ENCODE data around the gene IFITM2.
"Not testable (repeated sequence)": the region's sequence is repeated elsewhere in the genome, so short reads cannot be mapped to it uniquely, and the experiment has no call there.

The IFITM2 gene

GRCh38 chr11:308740-309665, 1.4 kb downstream of the IFITM2 start:
- WGBS = 67% methylated on average over 17 of the region's 24 CpGs
- peak overlapping the region in 1 of 2 experiments; percentile 94 for H3K4me3 ChIP-seq (ENCODE audit: insufficient read depth in 1 of 2, low read depth in 1 of 2, low read length in 2 of 2)
- peak overlapping the region in 1 of 2 experiments; percentile 85 for H3K18ac ChIP-seq (ENCODE audit: low read depth in 1 of 2, low read length in 2 of 2)
- peak overlapping the region in 1 of 2 experiments; percentile 97 for H3K14ac ChIP-seq (ENCODE audit: low read length in 2 of 2)
- H3K4ac ChIP-seq (ENCODE audit: low read depth in 1 of 2, low read length in 2 of 2) = peak overlapping the region; percentile 24 to 99
- H2BK120ac ChIP-seq (ENCODE audit: low read depth, low read length) = peak overlapping the region; percentile 15
- H3K27ac ChIP-seq (ENCODE audit: low read length, poor library complexity, severe bottlenecking); DNase-seq; H3K36me3 ChIP-seq (ENCODE audit: control insufficient read depth in 1 of 2, insufficient read depth in 2 of 2, low read depth in 1 of 2, low read length in 2 of 2); H2BK5ac ChIP-seq (ENCODE audit: low read depth, low read length, poor library complexity, severe bottlenecking); H2BK15ac ChIP-seq (ENCODE audit: low read depth, poor library complexity, severe bottlenecking); H3K27me3 ChIP-seq (ENCODE audit: control insufficient read depth in 1 of 2, insufficient read depth in 1 of 2, low read length in 2 of 2); H4K8ac ChIP-seq (ENCODE audit: low read length); H2AFZ ChIP-seq (ENCODE audit: low read depth, low read length); H3K79me1 ChIP-seq (replicated peaks; ENCODE audit: low read length, poor library complexity, severe bottlenecking); H3K9me3 ChIP-seq (ENCODE audit: control insufficient read depth, low read length): not testable (repeated sequence)
- peak overlapping the region; percentile 15 for H4K91ac ChIP-seq (ENCODE audit: low read length)
- H3K4me2 ChIP-seq (ENCODE audit: low read length, poor library complexity, severe bottlenecking) = peak overlapping the region; percentile 17
- H3K4me1 ChIP-seq (ENCODE audit: control insufficient read depth, insufficient read depth, low read depth, low read length) = peaks cover 29% of the 10 kb centered on the region
- peak overlapping the region; percentile 27 for H2AK5ac ChIP-seq (ENCODE audit: low read length, severe bottlenecking)
- peak overlapping the region in 1 of 2 experiments; percentile 89 for H2BK12ac ChIP-seq (ENCODE audit: low read length in 2 of 2)
- H3K9ac ChIP-seq (ENCODE audit: low read length) = peak overlapping the region; percentile 84
- H3K23ac ChIP-seq (ENCODE audit: low read length in 2 of 2) = peak overlapping the region in 1 of 2 experiments; percentile 91

DNA sequence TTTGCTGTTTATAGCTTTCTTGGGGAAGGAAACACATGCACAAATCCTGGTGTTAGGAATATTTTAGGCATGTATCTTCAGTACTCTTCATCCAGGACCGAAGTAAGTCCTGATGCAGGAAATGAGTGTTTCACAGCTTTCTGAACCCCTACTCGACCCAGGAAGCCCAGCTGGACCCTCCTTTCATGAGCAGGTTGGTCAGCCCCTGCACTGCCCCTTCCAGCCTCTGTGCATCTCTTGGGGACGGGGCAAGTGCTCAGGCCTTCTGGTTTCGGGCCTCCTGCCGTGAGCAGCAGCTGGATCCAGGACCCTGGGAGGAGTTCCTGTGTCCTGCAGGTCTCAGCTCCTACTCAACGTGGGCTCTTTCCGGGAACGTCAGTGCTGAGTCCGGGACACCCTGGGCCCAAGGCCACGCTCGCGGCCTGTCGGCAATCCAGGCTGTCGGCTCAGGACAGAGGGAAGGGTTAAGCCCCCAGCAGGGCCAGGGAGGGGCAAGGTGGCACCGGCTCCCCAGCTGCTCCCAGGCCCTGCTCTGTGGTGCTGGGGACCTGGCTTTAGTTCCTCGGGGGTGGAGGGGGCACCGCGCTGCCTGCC, 2.5 kb downstream of the IFITM2 start:
- H3K9ac ChIP-seq (ENCODE audit: low read length) = peak overlapping the region; percentile 84
- not testable (repeated sequence) for H2BK5ac ChIP-seq (ENCODE audit: low read depth, low read length, poor library complexity, severe bottlenecking); H2AK5ac ChIP-seq (ENCODE audit: low read length, severe bottlenecking); H3K27me3 ChIP-seq (ENCODE audit: control insufficient read depth in 1 of 2, insufficient read depth in 1 of 2, low read length in 2 of 2); H4K91ac ChIP-seq (ENCODE audit: low read length); H2BK120ac ChIP-seq (ENCODE audit: low read depth, low read length); H2BK15ac ChIP-seq (ENCODE audit: low read depth, poor library complexity, severe bottlenecking); H2AFZ ChIP-seq (ENCODE audit: low read depth, low read length); H3K36me3 ChIP-seq (ENCODE audit: control insufficient read depth in 1 of 2, insufficient read depth in 2 of 2, low read depth in 1 of 2, low read length in 2 of 2); H3K4ac ChIP-seq (ENCODE audit: low read depth in 1 of 2, low read length in 2 of 2); H4K8ac ChIP-seq (ENCODE audit: low read length); H3K79me1 ChIP-seq (replicated peaks; ENCODE audit: low read length, poor library complexity, severe bottlenecking); H3K9me3 ChIP-seq (ENCODE audit: control insufficient read depth, low read length)
- peak overlapping the region in 1 of 2 experiments; percentile 94 for H3K4me3 ChIP-seq (ENCODE audit: insufficient read depth in 1 of 2, low read depth in 1 of 2, low read length in 2 of 2)
- peak overlapping the region; percentile 16 for H3K27ac ChIP-seq (ENCODE audit: low read length, poor library complexity, severe bottlenecking)
- WGBS = 0% methylated on average over 2 of the region's 18 CpGs
- H3K14ac ChIP-seq (ENCODE audit: low read length in 2 of 2) = peak overlapping the region in 1 of 2 experiments; percentile 26
- peak overlapping the region in 1 of 2 experiments; percentile 34 for H3K23ac ChIP-seq (ENCODE audit: low read length in 2 of 2)
- peak overlapping the region in 1 of 2 experiments; percentile 15 for H2BK12ac ChIP-seq (ENCODE audit: low read length in 2 of 2)
- DNase-seq = peak; percentile 31
- peak overlapping the region; percentile 8 to 93 for H3K18ac ChIP-seq (ENCODE audit: low read depth in 1 of 2, low read length in 2 of 2)
- peaks cover 35% of the 10 kb centered on the region for H3K4me1 ChIP-seq (ENCODE audit: control insufficient read depth, insufficient read depth, low read depth, low read length)
- peak overlapping the region; percentile 15 for H3K4me2 ChIP-seq (ENCODE audit: low read length, poor library complexity, severe bottlenecking)

GRCh38 chr11:311013-311748, 3.6 kb downstream of the IFITM2 start:
- not testable (repeated sequence) for H3K36me3 ChIP-seq (ENCODE audit: control insufficient read depth in 1 of 2, insufficient read depth in 2 of 2, low read depth in 1 of 2, low read length in 2 of 2); DNase-seq; H4K8ac ChIP-seq (ENCODE audit: low read length); H2BK5ac ChIP-seq (ENCODE audit: low read depth, low read length, poor library complexity, severe bottlenecking); H2AK5ac ChIP-seq (ENCODE audit: low read length, severe bottlenecking); H3K23ac ChIP-seq (ENCODE audit: low read length in 2 of 2); H3K27me3 ChIP-seq (ENCODE audit: control insufficient read depth in 1 of 2, insufficient read depth in 1 of 2, low read length in 2 of 2); H2BK15ac ChIP-seq (ENCODE audit: low read depth, poor library complexity, severe bottlenecking); H3K4ac ChIP-seq (ENCODE audit: low read depth in 1 of 2, low read length in 2 of 2); H3K9me3 ChIP-seq (ENCODE audit: control insufficient read depth, low read length); H2BK120ac ChIP-seq (ENCODE audit: low read depth, low read length); H3K27ac ChIP-seq (ENCODE audit: low read length, poor library complexity, severe bottlenecking); H2AFZ ChIP-seq (ENCODE audit: low read depth, low read length); H3K14ac ChIP-seq (ENCODE audit: low read length in 2 of 2); H3K4me2 ChIP-seq (ENCODE audit: low read length, poor library complexity, severe bottlenecking); H4K91ac ChIP-seq (ENCODE audit: low read length); H2BK12ac ChIP-seq (ENCODE audit: low read length in 2 of 2)
- H3K18ac ChIP-seq (ENCODE audit: low read depth in 1 of 2, low read length in 2 of 2) = peak overlapping the region in 1 of 2 experiments; percentile 43
- peaks cover 46% of the 10 kb centered on the region for H3K4me1 ChIP-seq (ENCODE audit: control insufficient read depth, insufficient read depth, low read depth, low read length)
- peaks cover 14% of the 10 kb centered on the region for H3K79me1 ChIP-seq (replicated peaks; ENCODE audit: low read length, poor library complexity, severe bottlenecking)
- peak overlapping the region; percentile 88 for H3K9ac ChIP-seq (ENCODE audit: low read length)
- H3K4me3 ChIP-seq (ENCODE audit: insufficient read depth in 1 of 2, low read depth in 1 of 2, low read length in 2 of 2) = peak overlapping the region in 1 of 2 experiments; percentile 66
- no CpG with 5 or more reads among the region's 71 CpGs for WGBS
